A673 (cell line): ENCODE data around the gene CEP112. TPM values are rescaled to one million over a fixed set of nuclear protein-coding genes. Genes with fewer than 3 reads are reported as not detected.
"Not testable (repeated sequence)": the region's sequence is repeated elsewhere in the genome, so short reads cannot be mapped to it uniquely, and the experiment has no call there.

Experiments used
- BruUV-seq: library from RNA; stranded (reverse); fragments of 400-500 nt; replicated peaks from 2 replicates; lab custom pipeline; 2021; lab: Mats Ljungman, UMichigan
- CTCF ChIA-PET: fragments of 300-600 bp; sonication (Branson Sonifier 250); formaldehyde crosslinking; loops from one replicate; lab custom pipeline; 2022; ENCODE audit warnings: antibody characterized with exemption; lab: Charles Lee
- POLR2A ChIA-PET: fragments of 300-600 bp; sonication (Branson Sonifier 250); formaldehyde crosslinking; loops from one replicate; lab custom pipeline; 2022; ENCODE audit warnings: antibody characterized with exemption; ENCODE audit not compliant: low non-redundant PET; lab: Charles Lee
- DNase-seq: peaks from one replicate; pipeline ENCODE4 v3.0.0-alpha.2; 2015; ENCODE audit warnings: low spot score
- H3K27ac ChIP-seq: fragments of 200-600 bp; sonication (generic); 2 replicates; pipeline ENCODE4 v1.5.1; 2016; ENCODE audit warnings: mixed run types, low read depth, mild to moderate bottlenecking, mixed read lengths, antibody characterized with exemption, low read length; ENCODE audit not compliant: poor library complexity, severe bottlenecking
- H3K27me3 ChIP-seq: fragments of 200-600 bp; sonication (generic); replicated peaks from 2 replicates; pipeline ENCODE4 v1.6.1; 2017; ENCODE audit warnings: mixed run types, low read depth, mild to moderate bottlenecking, mixed read lengths, antibody characterized with exemption, low read length; ENCODE audit not compliant: insufficient read depth, poor library complexity
- H3K36me3 ChIP-seq: fragments of 200-600 bp; sonication (generic); 2 replicates; pipeline ENCODE4 v1.6.1; 2016; ENCODE audit warnings: mixed run types, mild to moderate bottlenecking, mixed read lengths, antibody characterized with exemption, low read length; ENCODE audit not compliant: insufficient read depth, poor library complexity, severe bottlenecking
- H3K4me1 ChIP-seq: fragments of 200-600 bp; sonication (generic); 2 replicates; pipeline ENCODE4 v1.6.1; 2017; ENCODE audit warnings: mixed run types, mild to moderate bottlenecking, mixed read lengths, antibody characterized with exemption, low read length; ENCODE audit not compliant: insufficient read depth, poor library complexity, severe bottlenecking
- H3K4me3 ChIP-seq: fragments of 200-600 bp; sonication (generic); 2 replicates; pipeline ENCODE4 v1.5.1; 2016; ENCODE audit warnings: low read depth, mixed run types, mild to moderate bottlenecking, mixed read lengths, low read length; ENCODE audit not compliant: poor library complexity, severe bottlenecking
- H3K9me3 ChIP-seq: fragments of 200-600 bp; sonication (generic); 2 replicates; pipeline ENCODE4 v1.6.1; 2016; ENCODE audit warnings: mixed run types, low read depth, mild to moderate bottlenecking, mixed read lengths, antibody characterized with exemption, low read length; ENCODE audit not compliant: poor library complexity, severe bottlenecking
- CTCF ChIP-seq: fragments of 300-800, 200-600 bp; sonication (generic); conservative IDR thresholded peaks from 2 replicates; pipeline ENCODE4 v1.5.1; 2017; ENCODE audit warnings: low read depth, mild to moderate bottlenecking, antibody characterized with exemption, low read length, moderate library complexity, mixed read lengths
- EZH2 ChIP-seq: fragments of 200-600 bp; sonication (generic); IDR thresholded peaks from 2 replicates; pipeline ENCODE4 v1.6.1; 2017; ENCODE audit warnings: borderline replicate concordance, low read depth, mild to moderate bottlenecking, mixed read lengths, antibody characterized with exemption, low read length; ENCODE audit not compliant: poor library complexity, severe bottlenecking
- intact Hi-C: fragments of 100-400 bp; cut with micrococcal nuclease; formaldehyde crosslinking; loops from one replicate; pipeline ENCODE4 v1.10.0; 2022; ENCODE audit not compliant: unreplicated experiment
- total RNA-seq: library from RNA; stranded (reverse); gene quantifications from 2 replicates; pipeline ENCODE4 v1.2.3, GENCODE V29; 2021

CEP112 gene
- total RNA-seq, 1 experiment from 2014 or later = 27.2 TPM

DNA sequence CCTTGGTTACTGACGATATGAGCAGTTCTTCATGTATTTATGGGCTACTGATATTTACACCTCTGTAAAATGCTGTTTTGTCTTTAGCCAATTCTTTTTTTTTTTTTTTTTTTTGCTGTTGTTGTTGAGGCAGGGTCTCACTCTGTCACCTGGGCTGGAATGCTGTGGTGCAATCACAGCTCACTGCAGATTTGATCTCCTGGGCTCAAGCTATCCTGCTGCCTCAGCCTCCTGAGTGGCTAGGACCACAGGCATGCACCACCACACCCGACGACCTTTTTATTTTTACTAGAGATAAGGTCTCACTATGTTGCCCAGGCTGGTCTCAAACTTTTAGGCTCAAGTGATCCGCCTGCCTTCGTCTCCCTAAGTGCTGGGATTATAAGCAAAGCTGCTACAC, 405.5 kb downstream of the CEP112 start:
- BruUV-seq = no TSS peak
- no peak overlapping the region for H3K4me3 ChIP-seq
- CTCF ChIA-PET = no interaction called here
- no peak overlapping the region for H3K27ac ChIP-seq
- H3K9me3 ChIP-seq = no peaks in the 10 kb centered on the region
- H3K36me3 ChIP-seq = no peaks in the 10 kb centered on the region
- DNase-seq = no peak
- no peaks in the 10 kb centered on the region for H3K4me1 ChIP-seq
- TF ChIP-seq EZH2 (no peak), CTCF (no peak)
- no peaks in the 10 kb centered on the region for H3K27me3 ChIP-seq
- POLR2A ChIA-PET = no interaction called here
- intact Hi-C loops = no loop called here

- POLR2A ChIA-PET = interaction anchor here (0.8 kb wide), 1 partner anchor 312 kb away, joined by 3 read pairs; no protein-coding TSS in a partner anchor
- H3K9me3 ChIP-seq = no peaks in the 10 kb centered on the region
- H3K27ac ChIP-seq = peak overlapping the region; percentile 66
- CTCF ChIA-PET = no interaction called here
- intact Hi-C loops = no loop called here
- DNase-seq = peak; percentile 59
- H3K4me3 ChIP-seq = no peak overlapping the region
- no peak for TF ChIP-seq EZH2
- no peaks in the 10 kb centered on the region for H3K36me3 ChIP-seq
- BruUV-seq = no TSS peak
- no peaks in the 10 kb centered on the region for H3K27me3 ChIP-seq
- no peaks in the 10 kb centered on the region for H3K4me1 ChIP-seq
These were observed 406.8 kb downstream of the CEP112 start for GRCh38 chr17:65785109-65785508.

- H3K9me3 ChIP-seq = no peaks in the 10 kb centered on the region
- POLR2A ChIA-PET = no interaction called here
- CTCF ChIA-PET = no interaction called here
- intact Hi-C loops = no loop called here
- H3K36me3 ChIP-seq = no peaks in the 10 kb centered on the region
- H3K4me1 ChIP-seq = no peaks in the 10 kb centered on the region
- peak overlapping the region; percentile 25 for H3K27ac ChIP-seq
- peak; percentile 7 for DNase-seq
- no peak for TF ChIP-seq CTCF
- TF ChIP-seq EZH2 = no peak
- H3K4me3 ChIP-seq = no peak overlapping the region
- H3K27me3 ChIP-seq = no peaks in the 10 kb centered on the region
- no TSS peak for BruUV-seq
These were observed 408.0 kb downstream of the CEP112 start for GRCh38 chr17:65783845-65784334.

- H3K27me3 ChIP-seq, H3K4me1 ChIP-seq, H3K9me3 ChIP-seq, intact Hi-C loops, H3K27ac ChIP-seq, BruUV-seq, DNase-seq, H3K36me3 ChIP-seq, H3K4me3 ChIP-seq, POLR2A ChIA-PET, CTCF ChIA-PET: not testable (repeated sequence)
These were observed 409.7 kb downstream of the CEP112 start for GRCh38 chr17:65782104-65782706.
